Tibial nerve (tissue), 4 donors: Measurements from ENCODE around the gene VWA2.

Experiments used
- CTCF ChIP-seq, 5 experiments: fragments of 200-600 bp in 3 of 5; fragments of 450-650 bp in 2 of 5; sonication (generic) in 3 of 5; IDR thresholded peaks; one replicate each; pipeline ENCODE4 v1.5.1; 2016 to 2019; ENCODE audit warnings: antibody characterized with exemption in 5 of 5, mild to moderate bottlenecking in 3 of 5, moderate library complexity in 2 of 5
- EP300 ChIP-seq, 2 donors: sonication (generic); formaldehyde crosslinking; IDR thresholded peaks; one replicate each; pipeline ENCODE4 v1.6.1; 2017; ENCODE audit warnings: antibody characterized with exemption in 2 of 2, mild to moderate bottlenecking in 1 of 2
- POLR2A ChIP-seq, 2 donors: fragments of 450-650 bp; IDR thresholded peaks; one replicate each; pipeline ENCODE4 v1.6.1; 2017; ENCODE audit warnings: antibody characterized with exemption in 2 of 2, mild to moderate bottlenecking in 2 of 2, moderate library complexity in 2 of 2

GRCh38 chr10:114242235-114242634 lies 3.2 kb downstream of the VWA2 start:
- TF ChIP-seq CTCF (IDR thresholded peaks at IDR 0.05) (no peak), POLR2A (IDR thresholded peaks at IDR 0.05) (no peak), EP300 (IDR thresholded peaks at IDR 0.05) (no peak)
